OCI-M1 (cell line): ENCODE measurements around the gene RERE.

Source experiments
- DNase-seq: peaks from one replicate; lab custom pipeline; 2025; lab: John Stamatoyannopoulos, UW

RERE gene

GRCh38 chr1:8363186-8363766 is 454.2 kb downstream of the RERE start:
- DNase-seq: no peak

- DNase-seq: no peak
Observed at GRCh38 chr1:8362701-8363101, 454.7 kb downstream of the RERE start.

- no peak for DNase-seq
Observed at GRCh38 chr1:8361198-8361849, 456.1 kb downstream of the RERE start.

- no peak for DNase-seq
Observed at GRCh38 chr1:8360493-8361197, 456.8 kb downstream of the RERE start.

DNA sequence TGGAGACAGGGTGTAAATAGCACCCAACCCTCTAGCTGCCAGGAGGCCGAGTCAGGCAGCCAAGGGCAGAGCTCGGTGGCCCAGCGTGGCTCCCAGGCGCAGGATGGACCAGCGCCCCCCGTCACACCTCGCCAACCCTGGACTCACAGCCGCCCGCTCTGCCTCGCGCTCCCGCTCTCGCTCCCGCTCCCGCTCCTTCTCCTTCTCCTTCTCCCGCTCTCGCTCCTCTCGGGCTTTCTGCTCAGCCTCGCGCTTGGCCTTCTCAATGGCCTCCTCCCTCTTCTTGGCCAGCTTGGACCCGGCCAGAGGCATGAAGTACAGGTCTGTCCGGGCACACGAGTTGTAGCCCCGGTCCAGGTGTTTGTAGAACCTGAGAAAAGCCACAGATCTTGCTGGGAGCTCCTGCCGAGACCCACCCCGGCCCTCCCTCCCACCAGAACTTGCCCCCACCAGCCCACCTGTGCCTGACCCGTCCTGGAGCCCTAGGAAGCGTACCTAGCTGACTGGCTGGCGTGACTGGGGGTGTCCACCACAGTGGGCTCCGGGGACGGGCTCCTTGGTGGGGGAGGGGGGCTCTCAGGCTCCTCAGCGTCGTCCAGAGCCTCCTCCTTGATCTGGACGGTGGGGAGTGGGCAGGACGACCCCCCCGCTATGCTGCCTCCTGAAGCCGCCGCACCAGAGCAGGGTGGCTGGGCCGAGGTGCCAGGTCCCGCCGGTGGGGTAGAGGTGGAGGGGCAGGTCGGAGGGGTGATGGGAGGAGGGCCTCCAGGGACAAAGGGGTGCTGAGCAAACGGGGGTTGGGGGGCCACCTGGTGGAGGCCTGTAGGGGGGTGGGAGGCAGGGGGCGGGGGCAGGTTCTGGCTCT is 457.6 kb downstream of the RERE start:
- DNase-seq: no peak

DNA sequence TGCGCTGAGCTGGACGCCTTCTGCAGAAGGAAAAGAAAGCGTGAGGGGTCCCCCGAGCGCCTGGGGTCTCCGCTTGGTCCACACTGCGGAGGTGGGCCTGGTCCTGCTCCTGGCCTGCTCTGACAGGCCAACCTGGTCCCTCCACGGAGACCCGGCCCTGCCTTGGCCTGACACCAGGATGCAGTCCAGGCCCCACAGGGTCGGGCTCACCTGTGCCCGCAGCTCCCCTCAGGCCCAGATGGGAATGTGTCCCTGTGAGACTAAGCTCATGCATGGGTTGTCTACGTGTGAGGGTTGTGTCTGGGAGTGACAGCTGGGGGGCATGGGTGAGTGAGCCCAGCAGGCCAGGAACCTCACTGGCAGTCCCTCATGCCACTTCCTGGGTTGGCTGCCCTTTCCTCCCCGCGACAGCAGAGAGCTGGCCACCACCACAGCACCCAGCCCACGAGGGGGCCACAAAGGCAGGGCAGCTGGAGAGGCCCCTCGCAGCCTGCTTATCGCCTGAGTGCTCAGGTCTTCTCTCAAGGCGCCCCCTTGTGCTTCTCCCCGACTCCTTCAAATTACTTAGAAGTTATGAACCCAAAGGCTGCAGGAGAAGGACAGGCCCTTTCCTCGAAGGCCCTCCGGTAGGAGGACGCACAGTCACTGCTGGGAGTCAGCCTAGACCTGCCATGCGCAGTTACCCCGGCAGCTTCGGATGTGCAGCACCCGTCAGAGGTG is 458.4 kb downstream of the RERE start:
- no peak for DNase-seq

- no peak for DNase-seq
Observed at GRCh38 chr1:8358241-8358896, 459.1 kb downstream of the RERE start.

DNA sequence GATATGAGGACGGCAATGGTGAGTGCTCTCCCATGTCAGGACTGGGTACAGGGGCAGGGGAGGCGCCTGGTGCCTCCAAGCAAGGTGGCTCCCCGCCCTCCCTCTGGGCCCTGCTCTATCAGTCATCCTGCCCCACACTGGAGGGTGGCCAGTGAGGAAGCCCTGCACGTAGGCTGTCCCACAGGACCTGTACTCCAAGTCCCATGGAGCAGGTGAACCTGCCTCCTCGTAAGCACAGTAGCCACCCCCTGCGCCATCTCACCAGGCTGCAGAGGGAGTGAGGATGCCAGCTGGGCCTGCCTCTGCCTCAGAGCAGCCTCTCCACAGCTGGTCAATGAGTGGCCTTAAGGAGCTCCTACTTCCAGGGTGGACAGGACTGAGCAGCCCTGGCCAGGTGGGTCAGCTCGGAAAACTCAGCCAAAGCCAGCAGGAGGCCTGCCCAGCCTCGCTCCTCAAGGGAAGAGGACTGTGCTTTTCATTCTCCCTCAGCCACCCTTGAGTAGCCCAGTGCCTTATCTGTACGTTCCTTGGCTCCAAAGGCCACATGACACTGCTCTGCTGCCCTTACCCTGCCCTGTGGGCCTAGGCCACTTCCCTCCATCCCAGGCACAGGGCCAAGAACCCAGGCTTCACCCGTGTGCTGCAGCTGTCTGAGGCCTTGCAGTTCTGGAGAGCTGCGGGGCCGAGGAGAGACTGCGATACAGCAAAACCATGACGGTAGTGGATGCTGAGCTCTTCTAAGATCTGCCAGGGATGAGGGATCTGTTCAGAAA is 459.9 kb downstream of the RERE start:
- DNase-seq: no peak

DNA sequence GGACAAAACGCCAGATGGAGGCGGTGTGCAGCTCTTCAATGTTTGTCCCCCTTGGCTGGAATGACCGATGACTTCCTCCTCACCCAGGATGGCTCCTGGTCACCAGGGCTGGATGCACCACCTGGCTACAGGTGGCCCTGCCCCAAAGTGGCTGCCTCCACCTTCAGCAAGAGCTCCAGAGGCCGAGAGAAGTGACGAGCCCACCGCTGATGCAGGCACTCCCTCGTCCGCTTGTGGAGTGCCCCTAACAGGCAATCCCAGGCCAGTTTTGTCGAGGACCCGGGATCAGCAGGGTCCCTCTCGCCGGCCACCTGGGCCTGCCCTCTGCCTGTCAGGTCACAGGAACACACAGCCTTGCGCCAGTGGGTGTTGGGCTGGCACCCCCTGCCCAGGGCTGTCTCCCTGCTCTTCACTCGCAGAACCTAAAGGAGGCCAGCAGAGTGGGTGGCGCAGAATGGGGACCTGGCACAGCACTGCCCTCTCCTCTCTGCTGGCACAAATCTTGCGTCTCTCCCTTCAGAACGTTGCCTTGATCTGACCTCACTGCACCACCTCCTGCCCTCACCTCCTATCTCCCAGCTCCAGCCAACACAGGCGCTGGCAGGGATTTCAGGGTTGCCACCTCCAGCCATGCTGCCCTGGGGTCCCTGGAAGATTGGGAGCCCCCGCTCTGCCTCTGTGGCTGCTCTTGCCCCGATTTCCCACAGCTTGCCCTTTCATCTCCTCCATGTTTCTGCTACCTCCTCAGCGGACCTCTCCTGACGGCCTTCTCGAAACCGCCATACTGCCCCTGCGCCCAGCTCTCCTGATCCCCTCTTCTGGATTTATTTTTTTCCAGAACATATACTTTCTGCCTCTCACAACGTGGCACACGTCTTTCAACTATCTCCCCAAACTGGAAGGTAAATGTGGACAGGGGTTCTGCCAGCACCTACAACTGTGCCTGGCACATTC is 460.9 kb downstream of the RERE start:
- DNase-seq: no peak

GRCh38 chr1:8355439-8356255 is 461.8 kb downstream of the RERE start:
- DNase-seq: no peak

DNA sequence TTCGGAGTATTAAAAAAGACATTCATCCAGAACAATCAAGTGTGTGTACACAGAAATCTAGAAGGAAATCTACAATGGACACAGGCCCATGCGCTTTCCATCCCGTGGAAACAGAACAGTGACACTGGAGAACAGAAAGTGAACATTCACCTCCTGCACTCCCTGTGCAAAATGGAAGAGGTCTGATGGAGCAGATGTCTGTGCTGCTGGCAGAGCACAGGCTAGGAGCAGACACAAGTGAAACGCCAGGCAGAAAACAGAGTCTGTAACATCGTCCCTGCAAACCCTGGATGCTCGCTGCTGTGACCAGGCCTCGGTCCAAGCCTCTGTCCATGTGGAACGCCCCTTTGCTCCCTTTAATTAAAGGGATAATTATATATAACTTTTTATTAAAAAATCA is 463.4 kb downstream of the RERE start:
- DNase-seq: no peak

- no peak for DNase-seq
Observed at GRCh38 chr1:8352886-8353785, 464.3 kb downstream of the RERE start.

DNA sequence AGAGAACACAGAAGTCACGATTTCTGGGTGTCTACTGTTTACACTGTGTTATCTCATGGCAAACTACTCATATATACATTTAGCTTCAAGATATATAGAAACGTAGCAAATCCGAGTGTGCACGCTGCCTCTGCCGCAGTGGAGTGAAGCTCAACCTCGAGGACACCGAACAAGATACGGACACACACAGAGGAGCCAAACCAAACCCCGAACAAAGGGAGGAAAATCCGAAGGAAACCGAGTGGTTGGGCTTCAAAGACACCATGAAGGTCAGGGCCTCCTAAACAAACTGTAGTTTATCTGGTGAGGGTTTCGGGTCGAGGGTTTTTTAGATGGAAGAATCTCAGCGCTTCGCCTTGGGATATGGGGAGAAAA is 465.0 kb downstream of the RERE start:
- no peak for DNase-seq

DNA sequence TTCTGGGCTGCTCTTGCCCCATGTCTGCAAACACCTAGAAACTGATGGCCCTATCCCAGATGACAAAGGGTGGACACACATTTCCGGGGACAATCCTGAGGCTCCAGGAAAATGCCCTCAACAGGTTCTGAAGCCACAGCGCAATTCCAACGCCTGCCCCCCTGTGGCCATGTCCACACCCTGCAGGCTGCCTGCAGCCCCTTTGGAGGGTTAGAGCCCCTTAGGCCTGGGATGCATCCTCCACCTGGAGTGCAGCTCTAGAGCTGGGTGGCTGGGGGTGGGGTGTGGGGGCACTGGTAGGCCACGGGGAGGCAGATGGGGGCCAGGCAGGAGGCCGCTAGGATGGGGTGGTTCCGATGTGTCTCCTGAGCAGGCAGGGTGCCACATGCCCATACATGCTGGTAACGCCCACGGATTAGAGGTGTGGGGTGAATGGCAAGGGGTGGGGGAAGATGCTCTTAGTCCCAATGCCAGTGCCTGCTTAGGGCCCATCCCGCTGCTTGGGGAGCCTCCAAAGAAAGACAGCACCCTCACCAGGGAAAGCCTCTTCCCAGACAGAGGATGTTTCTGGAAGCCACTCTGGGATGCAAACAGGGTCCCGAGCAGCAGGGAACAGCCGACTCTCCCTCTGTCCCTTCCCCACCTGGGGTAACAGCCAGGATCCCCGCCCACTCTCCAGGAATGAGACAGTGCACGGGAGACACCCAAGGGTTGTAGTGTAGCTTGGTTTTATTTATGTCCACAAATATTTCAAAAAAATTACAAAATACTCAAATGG is 465.6 kb downstream of the RERE start:
- peak; percentile 26 for DNase-seq

- no peak for DNase-seq
Observed at GRCh38 chr1:8350914-8351684, 466.3 kb downstream of the RERE start.

GRCh38 chr1:8349961-8350360 is 467.5 kb downstream of the RERE start:
- no peak for DNase-seq
